Neural crest cell (in vitro differentiated cells): ENCODE results near the gene CDK9. TPM values are rescaled to one million over a fixed set of nuclear protein-coding genes. Genes with fewer than 3 reads are reported as not detected.
A peak's percentile ranks its signal among the peaks of the same experiment; 100 is the strongest.
"Not testable (repeated sequence)": the region's sequence is repeated elsewhere in the genome, so short reads cannot be mapped to it uniquely, and the experiment has no call there.

Source experiments
- DNase-seq: peaks from one replicate; pipeline ENCODE4 v3.0.0; 2021; ENCODE audit warnings: low read depth, mixed read lengths, low spot score
- H3K27ac Mint-ChIP-seq: one replicate; pipeline ENCODE4 v1.8.0; 2021; ENCODE audit warnings: mild to moderate bottlenecking, mixed read lengths; ENCODE audit not compliant: unreplicated experiment
- H3K27me3 Mint-ChIP-seq: 2 replicates; pipeline ENCODE4 v1.8.0; 2021; ENCODE audit warnings: low read depth, mild to moderate bottlenecking, mixed read lengths
- H3K36me3 Mint-ChIP-seq: 2 replicates; pipeline ENCODE4 v1.8.0; 2021; ENCODE audit warnings: low read depth, mild to moderate bottlenecking, mixed read lengths
- H3K4me1 Mint-ChIP-seq: 2 replicates; pipeline ENCODE4 v1.8.0; 2021; ENCODE audit warnings: mixed read lengths
- H3K4me3 Mint-ChIP-seq: one replicate; pipeline ENCODE4 v1.8.0; 2021; ENCODE audit warnings: mild to moderate bottlenecking, mixed read lengths
- H3K9me3 Mint-ChIP-seq: 2 replicates; pipeline ENCODE4 v1.8.0; 2021; ENCODE audit warnings: mixed read lengths
- CTCF ChIP-seq: fragments of 200-600 bp; sonication (generic); conservative IDR thresholded peaks from 2 replicates; pipeline ENCODE4 v1.5.0; 2021; ENCODE audit warnings: antibody characterized with exemption, mild to moderate bottlenecking
- total RNA-seq: library from RNA; stranded (reverse); gene quantifications from 2 replicates; pipeline ENCODE4 v1.2.1, GENCODE V29; 2021

Gene CDK9
- total RNA-seq, 1 donor from 2014 or later: 84.8 TPM

- no peaks in the 10 kb centered on the region for H3K9me3 Mint-ChIP-seq
- no peaks in the 10 kb centered on the region for H3K36me3 Mint-ChIP-seq
- H3K4me1 Mint-ChIP-seq: peaks cover 24% of the 10 kb centered on the region
- no peak overlapping the region for H3K27ac Mint-ChIP-seq
- no peak for DNase-seq
- TF ChIP-seq CTCF: no peak
- no peak overlapping the region for H3K4me3 Mint-ChIP-seq
- H3K27me3 Mint-ChIP-seq: peaks cover 4% of the 10 kb centered on the region
Observed at GRCh38 chr9:127832248-127832647, 46.4 kb downstream of the CDK9 start.

- Mint-ChIP-seq H3K4me3 (no peak overlapping the region), H3K27ac (no peak overlapping the region), H3K36me3 (no peaks in the 10 kb centered on the region), H3K9me3 (no peaks in the 10 kb centered on the region), H3K4me1 (peaks cover 24% of the 10 kb centered on the region), H3K27me3 (no peaks in the 10 kb centered on the region)
- no peak for TF ChIP-seq CTCF
- DNase-seq: no peak
Observed at GRCh38 chr9:127833555-127833954, 47.7 kb downstream of the CDK9 start.

GRCh38 chr9:127835991-127836516 lies 50.2 kb downstream of the CDK9 start:
- H3K27me3 Mint-ChIP-seq: no peaks in the 10 kb centered on the region
- H3K4me3 Mint-ChIP-seq: no peak overlapping the region
- no peak for DNase-seq
- H3K4me1 Mint-ChIP-seq: peaks cover 16% of the 10 kb centered on the region
- no peaks in the 10 kb centered on the region for H3K36me3 Mint-ChIP-seq
- H3K27ac Mint-ChIP-seq: no peak overlapping the region
- no peak for TF ChIP-seq CTCF
- no peaks in the 10 kb centered on the region for H3K9me3 Mint-ChIP-seq

- H3K27me3 Mint-ChIP-seq, H3K36me3 Mint-ChIP-seq, H3K9me3 Mint-ChIP-seq, DNase-seq, H3K27ac Mint-ChIP-seq, H3K4me3 Mint-ChIP-seq: not testable (repeated sequence)
- peaks cover 16% of the 10 kb centered on the region for H3K4me1 Mint-ChIP-seq
Observed at GRCh38 chr9:127836561-127836960, 50.7 kb downstream of the CDK9 start.

GRCh38 chr9:127837346-127837745 lies 51.5 kb downstream of the CDK9 start:
- Mint-ChIP-seq H3K4me3 (no peak overlapping the region), H3K9me3 (no peaks in the 10 kb centered on the region), H3K36me3 (no peaks in the 10 kb centered on the region), H3K27me3 (no peaks in the 10 kb centered on the region), H3K4me1 (peaks cover 16% of the 10 kb centered on the region), H3K27ac (no peak overlapping the region)
- no peak for TF ChIP-seq CTCF
- no peak for DNase-seq

GRCh38 chr9:127838375-127839078 lies 52.7 kb downstream of the CDK9 start:
- Mint-ChIP-seq H3K4me3 (no peak overlapping the region), H3K27ac (no peak overlapping the region), H3K9me3 (no peaks in the 10 kb centered on the region), H3K36me3 (no peaks in the 10 kb centered on the region), H3K27me3 (no peaks in the 10 kb centered on the region), H3K4me1 (peaks cover 16% of the 10 kb centered on the region)
- DNase-seq: peak; percentile 22
- TF ChIP-seq CTCF: no peak
